Trophoblast cell (in vitro differentiated cells and primary cell): ENCODE measurements around the gene CSMD2.

Source experiments
- DNase-seq, 2 donors: peaks; one replicate each; pipeline ENCODE4 v3.0.0-alpha.2; 2016
- H2AFZ ChIP-seq: 2 replicates; pipeline ENCODE4 v1.6.1; 2013; ENCODE audit warnings: low read length, moderate library complexity, mild to moderate bottlenecking; ENCODE audit not compliant: insufficient read depth, poor library complexity
- H2AK5ac ChIP-seq: 2 replicates; pipeline ENCODE4 v1.6.1; 2013; ENCODE audit warnings: mild to moderate bottlenecking, low read length
- H2BK120ac ChIP-seq: 2 replicates; pipeline ENCODE4 v1.6.1; 2013; ENCODE audit warnings: low read length, mild to moderate bottlenecking, moderate library complexity; ENCODE audit not compliant: insufficient read depth, poor library complexity
- H2BK12ac ChIP-seq: 2 replicates; pipeline ENCODE4 v1.6.1; 2013; ENCODE audit warnings: mild to moderate bottlenecking, low read length, moderate library complexity
- H2BK5ac ChIP-seq: 2 replicates; pipeline ENCODE4 v1.6.1; 2013; ENCODE audit warnings: low read length, low read depth, moderate library complexity, mild to moderate bottlenecking; ENCODE audit not compliant: poor library complexity
- H3K14ac ChIP-seq: 2 replicates; pipeline ENCODE4 v1.6.1; 2013; ENCODE audit warnings: mild to moderate bottlenecking, low read length
- H3K18ac ChIP-seq: 2 replicates; pipeline ENCODE4 v1.6.1; 2013; ENCODE audit warnings: mild to moderate bottlenecking, low read length
- H3K23ac ChIP-seq: 2 replicates; pipeline ENCODE4 v1.6.1; 2013; ENCODE audit warnings: low read length
- H3K27ac ChIP-seq: 2 replicates; pipeline ENCODE4 v1.5.1; 2013; ENCODE audit warnings: low read depth, mild to moderate bottlenecking, inconsistent platforms, low read length, moderate library complexity
- H3K27me3 ChIP-seq: 2 replicates; pipeline ENCODE4 v1.6.1; 2013; ENCODE audit warnings: inconsistent platforms, mild to moderate bottlenecking, low read length, moderate library complexity; ENCODE audit not compliant: insufficient read depth
- H3K36me3 ChIP-seq, 2 experiments: 1 replicate in 1 of 2; 2 replicates in 1 of 2; pipeline ENCODE4 v1.6.1; 2013; ENCODE audit warnings: low read length in 2 of 2, mild to moderate bottlenecking in 2 of 2, moderate library complexity in 1 of 2; ENCODE audit not compliant: insufficient read depth in 2 of 2, control insufficient read depth in 1 of 2
- H3K4ac ChIP-seq: 2 replicates; pipeline ENCODE4 v1.6.1; 2013; ENCODE audit warnings: low read depth, mild to moderate bottlenecking, low read length, moderate library complexity
- H3K4me1 ChIP-seq, 2 experiments: 1 replicate in 1 of 2; 2 replicates in 1 of 2; pipeline ENCODE4 v1.6.1; 2013; ENCODE audit warnings: low read length in 2 of 2, mild to moderate bottlenecking in 2 of 2, moderate library complexity in 1 of 2; ENCODE audit not compliant: insufficient read depth in 2 of 2, control insufficient read depth in 1 of 2
- H3K4me2 ChIP-seq: 2 replicates; pipeline ENCODE4 v1.6.1; 2013; ENCODE audit warnings: inconsistent platforms, mild to moderate bottlenecking, low read length, moderate library complexity
- H3K4me3 ChIP-seq: 2 replicates; pipeline ENCODE4 v1.5.1; 2013; ENCODE audit warnings: mild to moderate bottlenecking, low read depth, low read length, inconsistent platforms
- H3K79me1 ChIP-seq: one replicate; pipeline ENCODE4 v1.6.1; 2013; ENCODE audit warnings: low read length
- H3K79me2 ChIP-seq: 2 replicates; pipeline ENCODE4 v1.6.1; 2013; ENCODE audit warnings: low read length, mild to moderate bottlenecking; ENCODE audit not compliant: control insufficient read depth, insufficient read depth, poor library complexity
- H3K9ac ChIP-seq: 2 replicates; pipeline ENCODE4 v1.6.1; 2013; ENCODE audit warnings: mild to moderate bottlenecking, low read length
- H3K9me3 ChIP-seq: 2 replicates; pipeline ENCODE4 v1.6.1; 2013; ENCODE audit warnings: low read depth, mild to moderate bottlenecking, control low read depth, inconsistent platforms, low read length; ENCODE audit not compliant: insufficient read depth
- H4K12ac ChIP-seq: 2 replicates; pipeline ENCODE4 v1.6.1; 2013; ENCODE audit warnings: low read depth, mild to moderate bottlenecking, low read length, moderate library complexity
- H4K8ac ChIP-seq: 2 replicates; pipeline ENCODE4 v1.6.1; 2013; ENCODE audit warnings: low read depth, mild to moderate bottlenecking, low read length, moderate library complexity
- H4K91ac ChIP-seq: one replicate; pipeline ENCODE4 v1.6.1; 2013; ENCODE audit warnings: low read depth, mild to moderate bottlenecking, low read length, moderate library complexity
- WGBS: extraction: QIAGEN DNeasy Blood & Tissue Kit; methylation state at CpG from one replicate; pipeline ENCODE4 v1.1.7; 2013; ENCODE audit warnings: missing lambda C conversion rate; ENCODE audit not compliant: insufficient read length, insufficient coverage; ENCODE audit errors: extremely low coverage; 5-methylcytosine and 5-hydroxymethylcytosine counted together

CSMD2 gene

DNA sequence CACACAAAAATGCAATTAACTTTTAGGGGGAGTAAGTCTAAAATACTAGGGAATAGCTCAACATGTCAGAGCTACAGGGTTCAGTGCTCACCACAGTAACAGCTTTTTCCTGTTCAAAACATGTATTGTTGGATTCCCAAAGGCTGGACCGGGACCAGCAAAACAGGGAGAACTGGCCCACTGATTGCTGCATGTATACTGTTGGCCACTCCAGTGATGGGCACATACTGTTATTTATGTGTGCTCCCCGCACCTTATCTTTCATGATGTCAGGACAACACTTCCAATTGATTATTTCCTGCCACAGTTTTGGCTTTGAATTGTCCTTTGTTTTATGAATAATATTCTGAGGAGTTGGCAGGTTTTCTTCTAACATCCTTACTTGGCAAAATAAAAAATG, 250.5 kb downstream of the CSMD2 start:
- H2AK5ac ChIP-seq: no peak overlapping the region
- no peak overlapping the region for H4K12ac ChIP-seq
- H4K8ac ChIP-seq: no peak overlapping the region
- H3K4me1 ChIP-seq: no peaks in the 10 kb centered on the region
- no peaks in the 10 kb centered on the region for H3K36me3 ChIP-seq
- no peak overlapping the region for H2BK12ac ChIP-seq
- no peak overlapping the region for H3K4me3 ChIP-seq
- H3K4me2 ChIP-seq: no peak overlapping the region
- H3K18ac ChIP-seq: no peak overlapping the region
- no peaks in the 10 kb centered on the region for H3K27me3 ChIP-seq
- H2AFZ ChIP-seq: no peak overlapping the region
- no peaks in the 10 kb centered on the region for H3K79me2 ChIP-seq
- H3K9me3 ChIP-seq: no peaks in the 10 kb centered on the region
- no CpG with 5 or more reads among the region's 2 CpGs for WGBS
- no peak overlapping the region for H3K14ac ChIP-seq
- H3K79me1 ChIP-seq: no peaks in the 10 kb centered on the region
- no peak overlapping the region for H3K4ac ChIP-seq
- H3K9ac ChIP-seq: no peak overlapping the region
- H2BK5ac ChIP-seq: no peak overlapping the region
- no peak overlapping the region for H2BK120ac ChIP-seq
- DNase-seq: no peak
- no peak overlapping the region for H3K23ac ChIP-seq
- no peak overlapping the region for H3K27ac ChIP-seq
- H4K91ac ChIP-seq: no peak overlapping the region

DNA sequence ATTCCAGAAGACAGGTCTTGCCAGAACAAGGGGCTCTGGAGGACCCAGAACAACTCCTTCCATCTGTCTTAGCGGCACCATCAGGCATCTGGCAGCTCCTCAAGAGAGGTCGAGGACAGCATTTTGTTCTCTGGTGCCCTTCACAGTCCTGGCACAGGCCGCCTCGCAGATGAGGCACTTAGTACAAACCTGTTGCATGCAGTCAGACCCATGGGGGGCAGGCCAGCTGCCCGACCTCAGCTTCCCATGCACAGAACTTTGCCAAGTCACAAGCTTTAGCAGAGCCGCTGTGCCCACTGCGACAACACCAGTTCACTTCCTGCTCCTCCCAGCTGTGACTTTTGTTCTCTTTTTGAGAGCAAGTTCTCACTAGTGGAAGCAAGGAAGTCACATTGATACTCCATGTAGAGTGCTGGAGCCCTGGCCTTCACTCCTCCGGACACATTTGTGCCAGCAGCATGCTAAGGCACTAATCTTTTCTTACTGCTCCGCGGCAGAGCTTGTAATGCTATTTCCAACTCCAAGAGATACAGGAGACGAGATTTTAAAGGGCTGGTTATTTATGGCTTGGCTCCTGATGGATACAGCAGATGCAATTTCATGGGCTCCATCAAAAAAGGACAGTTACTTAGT, 256.6 kb downstream of the CSMD2 start:
- H2BK120ac ChIP-seq: no peak overlapping the region
- H4K91ac ChIP-seq: no peak overlapping the region
- no peak overlapping the region for H2BK12ac ChIP-seq
- H3K27me3 ChIP-seq: no peaks in the 10 kb centered on the region
- no peak overlapping the region for H3K4ac ChIP-seq
- H3K23ac ChIP-seq: no peak overlapping the region
- no peaks in the 10 kb centered on the region for H3K36me3 ChIP-seq
- H3K79me2 ChIP-seq: no peaks in the 10 kb centered on the region
- H3K18ac ChIP-seq: no peak overlapping the region
- H3K4me2 ChIP-seq: no peak overlapping the region
- no peak overlapping the region for H2BK5ac ChIP-seq
- H3K4me3 ChIP-seq: no peak overlapping the region
- H2AK5ac ChIP-seq: no peak overlapping the region
- DNase-seq: no peak
- H3K79me1 ChIP-seq: no peaks in the 10 kb centered on the region
- no peak overlapping the region for H2AFZ ChIP-seq
- no peak overlapping the region for H3K14ac ChIP-seq
- H4K12ac ChIP-seq: no peak overlapping the region
- H3K4me1 ChIP-seq: no peaks in the 10 kb centered on the region
- H3K9ac ChIP-seq: no peak overlapping the region
- WGBS: no CpG with 5 or more reads among the region's 11 CpGs
- no peak overlapping the region for H3K27ac ChIP-seq
- no peaks in the 10 kb centered on the region for H3K9me3 ChIP-seq
- H4K8ac ChIP-seq: no peak overlapping the region

DNA sequence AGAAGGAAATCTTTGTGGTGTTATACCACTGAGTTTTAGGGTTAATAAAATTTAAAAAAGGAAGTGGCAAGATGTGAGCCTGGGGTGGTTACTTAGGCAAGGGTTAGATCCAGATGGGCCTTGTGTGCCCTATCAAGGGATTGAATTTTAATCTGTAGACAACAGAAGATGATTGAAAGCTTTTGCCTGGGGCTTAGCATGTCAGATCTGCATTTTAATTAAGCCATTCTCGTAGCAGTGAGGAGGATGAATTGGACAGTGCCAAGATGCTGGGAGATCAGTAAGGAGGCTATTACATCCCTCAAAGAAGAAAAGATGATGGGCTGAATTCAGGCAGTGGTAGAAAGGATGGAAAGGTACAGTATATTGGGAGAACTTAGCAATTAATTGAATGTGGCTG, 258.9 kb downstream of the CSMD2 start:
- no peak overlapping the region for H2BK5ac ChIP-seq
- H4K91ac ChIP-seq: no peak overlapping the region
- no peaks in the 10 kb centered on the region for H3K9me3 ChIP-seq
- no peak overlapping the region for H4K12ac ChIP-seq
- H3K79me2 ChIP-seq: no peaks in the 10 kb centered on the region
- no peak overlapping the region for H2AFZ ChIP-seq
- no CpG with 5 or more reads among the region's 1 CpG for WGBS
- H3K4me1 ChIP-seq: no peaks in the 10 kb centered on the region
- no peak overlapping the region for H2BK12ac ChIP-seq
- H3K36me3 ChIP-seq: no peaks in the 10 kb centered on the region
- no peak overlapping the region for H3K23ac ChIP-seq
- H3K14ac ChIP-seq: no peak overlapping the region
- no peaks in the 10 kb centered on the region for H3K27me3 ChIP-seq
- H3K4me2 ChIP-seq: no peak overlapping the region
- no peak overlapping the region for H3K4ac ChIP-seq
- no peak overlapping the region for H4K8ac ChIP-seq
- no peak for DNase-seq
- no peaks in the 10 kb centered on the region for H3K79me1 ChIP-seq
- H2AK5ac ChIP-seq: no peak overlapping the region
- H3K4me3 ChIP-seq: no peak overlapping the region
- H3K18ac ChIP-seq: no peak overlapping the region
- H3K9ac ChIP-seq: no peak overlapping the region
- H3K27ac ChIP-seq: no peak overlapping the region
- H2BK120ac ChIP-seq: no peak overlapping the region

DNA sequence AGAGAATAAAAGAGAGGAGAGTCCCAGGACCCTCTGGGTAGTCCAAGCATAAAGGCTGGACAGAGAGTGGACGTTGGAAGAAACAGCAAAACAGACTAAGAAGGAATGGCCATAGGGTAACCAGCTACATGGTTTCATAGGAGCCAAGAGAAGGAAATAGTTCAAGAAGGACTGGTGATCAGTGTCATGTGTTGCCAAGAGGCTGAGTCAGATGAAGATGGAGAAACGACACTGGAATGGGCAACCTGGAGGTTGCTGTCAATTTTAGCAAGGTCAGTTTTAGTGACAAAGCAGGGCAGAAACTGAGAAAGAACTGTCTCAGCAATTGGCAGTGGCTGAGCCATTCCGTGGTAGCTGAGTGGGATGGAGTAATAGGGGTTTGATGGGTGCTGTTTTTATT, 259.8 kb downstream of the CSMD2 start:
- no peak overlapping the region for H4K8ac ChIP-seq
- H3K4me2 ChIP-seq: no peak overlapping the region
- no peaks in the 10 kb centered on the region for H3K27me3 ChIP-seq
- H3K27ac ChIP-seq: no peak overlapping the region
- no peaks in the 10 kb centered on the region for H3K79me1 ChIP-seq
- H3K36me3 ChIP-seq: no peaks in the 10 kb centered on the region
- no peak overlapping the region for H3K4me3 ChIP-seq
- H3K18ac ChIP-seq: no peak overlapping the region
- H3K4me1 ChIP-seq: no peaks in the 10 kb centered on the region
- no peak overlapping the region for H3K23ac ChIP-seq
- no peak overlapping the region for H2AK5ac ChIP-seq
- DNase-seq: no peak
- H3K9ac ChIP-seq: no peak overlapping the region
- no CpG with 5 or more reads among the region's 3 CpGs for WGBS
- no peaks in the 10 kb centered on the region for H3K9me3 ChIP-seq
- no peaks in the 10 kb centered on the region for H3K79me2 ChIP-seq
- H2AFZ ChIP-seq: no peak overlapping the region
- no peak overlapping the region for H3K4ac ChIP-seq
- H4K91ac ChIP-seq: no peak overlapping the region
- no peak overlapping the region for H4K12ac ChIP-seq
- H2BK12ac ChIP-seq: no peak overlapping the region
- H2BK120ac ChIP-seq: no peak overlapping the region
- no peak overlapping the region for H2BK5ac ChIP-seq
- H3K14ac ChIP-seq: no peak overlapping the region
